Fibroblast of skin of back (primary cell): Measurements from ENCODE around the gene GPR18.
"Not testable (repeated sequence)": the region's sequence is repeated elsewhere in the genome, so short reads cannot be mapped to it uniquely, and the experiment has no call there.

Source experiments
- DNase-seq: peaks from one replicate; pipeline ENCODE4 v3.0.0-alpha.2; 2013

GPR18 gene

DNA sequence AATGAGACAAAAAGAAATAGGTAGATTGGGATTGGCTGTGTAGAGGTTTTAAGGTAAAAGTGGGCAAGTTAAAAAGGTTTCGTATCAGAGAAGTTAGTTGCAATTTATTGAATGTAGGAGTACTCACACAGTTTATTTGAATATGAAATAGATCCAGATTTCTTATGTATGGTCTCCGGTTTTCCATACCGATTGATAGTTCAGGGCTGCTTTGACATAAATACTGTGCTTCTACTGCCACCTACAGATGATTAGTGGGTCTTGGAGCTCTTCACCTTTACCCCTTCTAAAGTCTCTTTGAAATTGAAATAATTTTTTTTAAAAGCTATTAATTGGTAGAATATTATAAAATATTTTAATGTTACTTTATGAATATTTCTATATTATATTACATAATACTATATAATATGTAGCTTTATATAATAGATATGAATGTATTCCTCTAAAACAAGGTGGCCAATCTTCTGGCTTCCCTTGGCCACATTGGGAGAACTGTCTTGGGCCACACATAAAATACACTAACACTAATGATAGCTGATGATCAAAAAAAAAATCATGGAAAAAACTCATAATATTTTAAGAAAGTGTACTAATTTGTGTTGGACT is 7.7 kb upstream of the GPR18 start:
- peak; percentile 58 for DNase-seq

DNA sequence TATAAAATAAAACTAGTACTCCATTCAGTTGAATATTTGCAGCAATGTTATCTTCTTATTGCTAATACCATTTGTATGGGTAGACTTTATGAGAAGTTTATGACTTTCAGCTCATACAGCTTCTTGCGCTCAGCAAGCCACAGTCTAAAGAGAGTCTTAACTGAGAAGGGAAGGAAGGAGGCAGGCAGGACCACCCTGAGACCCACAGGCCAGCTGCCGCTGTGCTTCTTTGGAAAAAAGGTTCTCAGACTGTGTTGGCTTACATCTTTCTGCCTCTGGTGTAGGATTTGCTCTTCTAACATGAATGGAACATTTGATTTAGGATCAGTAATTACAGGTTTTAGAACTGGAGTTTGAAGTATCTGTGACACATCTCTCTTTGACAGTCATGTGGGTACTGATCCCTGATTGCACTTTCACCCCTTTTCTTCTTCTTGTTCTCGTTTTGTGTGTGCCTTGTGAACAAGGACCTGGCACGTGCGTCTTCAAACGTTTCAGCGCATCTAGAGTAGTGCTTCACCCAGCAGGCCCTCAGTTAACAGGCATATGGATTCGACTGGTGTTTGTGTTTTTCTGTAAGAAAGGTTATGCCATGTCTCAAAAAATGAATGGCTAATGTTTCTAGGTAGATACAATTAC is 7.1 kb upstream of the GPR18 start:
- no peak for DNase-seq

DNA sequence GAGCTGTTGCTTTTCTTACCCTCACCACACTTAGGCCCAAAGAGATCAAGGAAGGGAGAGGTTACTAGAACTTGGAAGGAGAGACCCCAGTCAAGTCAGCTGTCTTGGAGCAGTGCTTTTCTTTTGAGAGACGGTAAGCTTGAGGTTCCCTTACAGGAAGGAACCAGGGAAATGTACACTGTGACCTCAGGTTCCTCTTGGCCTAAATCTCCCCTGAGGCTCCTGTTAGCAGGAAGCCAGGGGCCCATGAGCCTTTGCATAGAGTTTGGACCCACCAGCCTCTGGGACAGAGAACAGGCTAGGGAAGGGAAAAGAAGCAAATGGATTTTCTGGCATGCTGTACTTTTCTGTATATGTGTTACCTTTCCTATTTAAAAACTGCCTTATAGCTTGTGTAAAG is 5.9 kb upstream of the GPR18 start:
- DNase-seq: no peak

DNA sequence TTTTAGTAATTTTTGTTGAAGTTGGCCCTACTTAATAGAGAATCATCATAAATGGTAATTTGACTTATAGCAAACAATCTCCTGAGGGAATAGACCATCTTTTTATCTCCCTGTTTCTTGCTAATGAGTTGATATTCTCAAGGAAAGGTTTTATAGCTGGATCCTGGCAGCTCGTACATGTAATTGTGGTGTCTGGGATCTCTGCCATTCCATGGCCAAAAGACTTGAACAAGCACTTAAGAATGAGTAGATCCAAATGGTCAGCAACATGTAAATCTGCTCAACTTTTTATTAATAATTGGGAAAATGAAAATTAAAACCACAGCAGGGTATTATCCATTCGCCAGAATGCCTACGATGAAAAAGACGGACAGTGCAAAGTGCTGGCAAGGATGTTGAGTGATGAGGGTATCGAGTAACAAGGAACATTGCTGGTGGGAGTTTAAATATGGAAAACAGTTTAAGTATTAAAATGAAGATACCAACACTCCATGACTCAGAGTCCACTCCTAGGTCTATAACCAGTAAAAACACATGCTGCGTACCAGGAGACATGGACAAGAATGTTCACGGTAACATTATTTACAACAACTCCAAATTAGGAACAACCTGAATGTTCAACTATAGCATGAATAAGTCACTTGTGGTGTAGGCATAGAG is 5.1 kb upstream of the GPR18 start:
- DNase-seq: no peak

DNA sequence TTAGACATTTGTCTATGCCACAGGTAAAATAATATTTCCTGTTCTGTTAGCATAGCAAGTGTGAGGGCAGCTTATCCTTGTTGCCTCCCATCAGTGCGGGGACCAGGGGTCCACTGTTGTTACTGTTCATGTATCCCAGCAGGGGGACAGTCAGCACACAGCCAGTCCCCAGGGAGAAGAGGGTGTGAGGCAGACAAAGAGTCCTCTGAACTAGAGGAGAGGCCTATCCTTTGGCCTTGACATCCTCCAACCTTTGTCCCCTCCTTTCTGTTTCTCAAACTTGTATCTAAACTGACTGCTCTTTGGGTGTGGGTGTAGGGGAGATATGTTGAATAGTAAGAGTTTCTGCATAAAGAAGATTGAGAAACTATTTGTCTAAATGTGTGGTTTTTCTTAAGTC is 2.9 kb upstream of the GPR18 start:
- no peak for DNase-seq

DNA sequence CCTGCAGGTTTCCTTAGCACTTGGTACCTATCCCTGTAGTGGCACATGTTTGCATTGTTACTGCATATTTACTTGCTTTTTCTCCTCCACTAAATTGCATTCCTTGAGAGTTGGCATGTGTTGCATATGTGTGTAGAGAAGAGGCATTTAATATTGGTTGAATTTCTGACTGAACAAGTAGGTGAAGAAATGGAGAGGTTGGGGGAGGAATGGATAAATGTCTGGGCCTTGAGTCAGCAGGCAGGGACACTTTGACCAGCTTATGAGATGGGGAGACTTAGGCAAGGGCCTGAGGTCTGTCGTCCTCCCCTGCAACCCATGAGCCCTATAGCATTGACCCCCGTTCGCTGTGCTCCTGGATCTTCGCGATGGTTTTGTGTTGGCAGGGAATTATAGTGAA is 2.0 kb upstream of the GPR18 start:
- no peak for DNase-seq

DNA sequence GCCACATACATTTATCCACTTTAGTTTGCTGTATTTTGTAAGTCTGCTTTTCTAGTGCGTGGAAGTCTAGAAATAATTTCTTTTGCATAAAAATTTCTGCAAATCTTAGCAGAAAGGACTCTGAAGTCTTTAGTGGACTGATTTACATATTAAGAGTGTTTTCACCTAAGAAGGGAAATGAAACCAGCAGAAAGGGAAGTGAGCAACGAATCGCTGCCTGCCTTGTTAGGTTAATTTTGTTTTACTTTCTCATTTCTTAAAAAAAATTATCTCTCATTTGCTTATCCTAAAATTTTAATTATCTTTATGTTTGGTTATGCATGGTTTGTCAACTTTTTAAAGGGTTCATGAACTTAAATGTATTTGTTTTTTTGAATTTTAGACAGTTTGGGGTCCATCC is 767 bp upstream of the GPR18 start:
- no peak for DNase-seq

DNA sequence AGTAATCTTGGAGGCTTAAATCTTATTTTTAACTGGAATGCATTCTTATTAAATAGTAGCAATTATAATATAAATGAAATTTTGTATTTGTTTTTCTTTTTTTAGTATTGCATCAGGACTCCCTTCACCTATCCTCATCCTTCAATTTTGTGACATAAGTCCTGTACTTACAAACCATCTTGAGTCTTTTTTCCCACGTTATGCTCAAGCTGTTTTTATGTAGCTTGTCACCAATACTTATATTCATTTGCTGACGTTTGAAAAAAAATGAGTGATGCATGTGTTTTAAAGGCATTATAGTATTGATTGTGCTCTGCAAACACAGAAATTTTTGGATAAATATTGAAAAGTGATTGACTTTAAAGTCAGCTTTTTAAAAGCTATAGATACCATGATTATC is 888 bp downstream of the GPR18 start:
- DNase-seq: no peak

DNA sequence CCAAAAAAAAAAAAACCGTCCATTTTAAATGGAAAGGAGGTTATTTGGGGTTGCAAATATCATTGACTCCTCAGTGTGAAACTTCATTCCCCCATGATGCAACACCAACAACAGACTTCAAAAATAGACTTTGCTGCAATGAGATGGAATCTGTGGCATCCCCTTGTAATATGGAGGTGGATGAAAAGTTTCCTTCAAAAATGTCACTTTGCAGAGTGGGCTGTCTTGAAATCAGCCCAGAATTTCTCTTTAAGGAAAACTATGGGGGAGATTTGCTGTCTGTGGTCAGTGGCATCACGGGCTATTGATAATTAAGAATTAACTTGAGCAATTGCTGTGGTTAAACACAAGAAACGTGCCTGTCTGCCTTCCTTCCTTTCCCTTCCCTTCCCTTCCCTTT is 1.5 kb downstream of the GPR18 start:
- peak; percentile 70 for DNase-seq

DNA sequence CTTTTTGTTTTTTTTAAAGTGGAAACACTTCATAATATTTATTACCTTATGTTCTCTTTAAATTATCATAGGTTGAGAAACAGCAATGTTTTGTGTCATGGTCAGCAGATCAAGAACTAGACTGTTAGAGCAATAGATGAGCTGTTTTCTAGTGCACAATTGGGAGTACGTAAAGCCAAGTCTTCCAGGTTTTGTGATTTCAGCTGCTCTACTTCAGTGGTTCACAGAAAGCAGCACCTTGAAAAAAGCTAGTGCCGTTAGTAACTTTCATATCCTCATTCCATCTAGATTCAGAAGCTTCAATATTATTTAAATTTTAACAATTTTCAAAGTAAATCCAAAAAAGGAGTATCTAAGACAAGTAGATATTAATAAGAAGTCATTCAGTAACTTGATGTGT is 1.9 kb downstream of the GPR18 start:
- DNase-seq: no peak

DNA sequence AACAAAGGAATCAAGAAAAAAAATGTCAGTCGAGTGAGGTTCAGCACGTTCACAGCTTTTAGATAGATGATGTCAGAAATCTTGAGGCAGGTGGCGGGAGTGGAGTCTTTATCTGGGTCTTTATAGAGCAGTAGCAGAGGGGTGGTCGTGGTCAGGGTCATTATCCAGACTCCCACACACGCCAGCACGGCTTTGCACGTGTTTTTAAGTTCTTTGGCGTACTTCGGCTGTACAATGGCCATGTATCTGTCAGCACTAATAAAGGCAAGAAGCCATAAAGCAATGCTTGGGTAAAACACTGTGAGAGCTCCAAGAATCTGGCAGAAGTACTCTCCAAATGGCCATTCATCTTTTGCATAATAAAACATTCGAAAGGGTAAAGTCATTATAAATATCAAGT is 2.9 kb downstream of the GPR18 start:
- DNase-seq: no peak

DNA sequence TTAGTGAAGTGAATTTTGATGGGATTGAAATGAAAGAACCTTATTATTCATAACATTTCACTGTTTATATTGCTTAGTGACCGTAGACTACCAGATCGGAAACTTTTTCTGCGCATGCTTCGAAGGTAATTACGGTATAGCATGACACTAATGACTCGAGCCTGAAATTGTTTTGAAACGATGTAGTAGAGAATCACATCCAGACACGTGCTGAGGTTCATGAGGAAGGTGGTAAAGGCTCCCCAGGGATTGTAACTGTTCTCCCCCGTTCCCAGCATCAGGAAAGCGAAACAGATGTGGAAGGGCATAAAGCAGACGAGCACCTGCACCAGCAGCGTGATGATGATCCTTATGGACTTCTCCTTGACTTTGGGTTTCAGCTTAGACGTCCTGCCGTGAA is 3.3 kb downstream of the GPR18 start:
- DNase-seq: no peak

DNA sequence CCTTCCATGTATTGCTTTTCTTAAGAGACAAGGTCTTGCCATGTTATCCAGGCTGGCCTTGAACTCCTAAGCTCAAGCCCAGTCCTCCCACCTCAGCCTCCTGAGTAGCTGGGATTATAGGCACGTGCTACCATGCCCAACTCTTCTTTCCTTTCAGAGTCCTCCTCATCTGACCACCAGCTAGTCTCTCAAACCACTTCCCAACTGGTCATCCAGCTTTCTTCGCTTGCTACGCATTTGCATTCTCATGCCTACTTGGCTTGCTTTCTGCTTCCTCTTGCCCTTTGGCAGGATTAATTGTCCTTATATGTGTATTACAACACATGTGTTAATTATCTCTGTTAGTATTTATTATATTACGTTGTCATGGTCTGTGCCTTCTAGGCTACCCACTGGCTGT is 6.3 kb downstream of the GPR18 start:
- no peak for DNase-seq

DNA sequence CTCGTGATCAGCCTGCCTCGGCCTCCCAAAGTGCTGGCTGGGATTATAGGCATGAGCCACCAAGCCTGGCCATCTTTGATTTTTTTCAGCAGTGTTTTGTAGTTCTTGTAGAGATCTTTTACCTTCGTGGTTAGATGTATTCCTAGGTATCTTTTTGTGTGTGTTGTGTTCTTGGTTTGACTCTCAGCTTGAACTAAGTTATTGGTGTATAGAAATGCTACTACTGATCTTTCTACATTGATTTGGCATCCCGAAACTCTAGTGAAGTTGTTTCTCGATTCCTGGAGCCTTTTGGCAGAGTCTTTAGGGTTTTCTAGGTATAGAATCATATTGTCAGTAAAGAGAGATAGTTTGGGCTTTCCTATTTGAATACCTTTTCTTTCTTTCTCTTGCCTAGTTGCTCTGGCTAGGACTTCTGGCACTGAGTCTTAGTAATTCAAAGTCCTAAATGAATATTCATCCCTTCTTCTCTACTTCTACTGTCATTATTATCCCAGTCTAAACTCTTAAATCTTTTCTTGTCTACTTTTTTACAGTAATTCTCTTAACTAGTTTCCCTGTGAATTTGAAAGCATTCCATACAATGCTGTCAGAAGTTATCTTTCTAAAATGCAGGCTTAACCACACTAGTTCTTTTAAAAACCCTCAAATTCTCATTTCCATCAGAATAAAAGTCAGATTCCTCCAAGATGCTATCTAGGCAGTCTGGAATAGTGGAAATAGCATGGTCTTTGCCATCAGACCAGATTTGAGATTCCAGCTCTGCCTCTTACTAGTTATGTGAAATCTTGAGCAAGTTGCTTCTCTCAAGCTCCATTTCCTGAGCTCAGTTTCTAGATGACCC is 7.0 kb downstream of the GPR18 start:
- no peak for DNase-seq

DNA sequence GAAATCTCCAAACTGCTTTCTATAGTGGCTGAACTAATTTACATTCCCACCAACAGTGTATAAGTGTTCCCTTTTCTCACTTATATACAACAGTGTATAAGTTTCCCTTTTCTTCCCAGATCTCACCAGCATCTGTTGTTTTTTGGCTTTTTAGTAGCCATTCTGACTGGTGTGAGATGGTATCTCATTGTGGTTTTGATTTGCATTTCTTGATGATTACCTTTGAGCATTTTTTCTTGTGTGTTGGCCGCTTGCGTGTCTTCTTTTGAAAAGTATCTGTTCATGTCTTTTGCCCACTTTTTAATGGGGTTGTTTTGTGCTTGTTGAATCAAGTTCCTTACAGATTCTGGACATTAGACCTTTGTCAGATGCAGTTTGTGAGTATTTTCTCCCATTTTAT is 8.6 kb downstream of the GPR18 start:
- DNase-seq: not testable (repeated sequence)

DNA sequence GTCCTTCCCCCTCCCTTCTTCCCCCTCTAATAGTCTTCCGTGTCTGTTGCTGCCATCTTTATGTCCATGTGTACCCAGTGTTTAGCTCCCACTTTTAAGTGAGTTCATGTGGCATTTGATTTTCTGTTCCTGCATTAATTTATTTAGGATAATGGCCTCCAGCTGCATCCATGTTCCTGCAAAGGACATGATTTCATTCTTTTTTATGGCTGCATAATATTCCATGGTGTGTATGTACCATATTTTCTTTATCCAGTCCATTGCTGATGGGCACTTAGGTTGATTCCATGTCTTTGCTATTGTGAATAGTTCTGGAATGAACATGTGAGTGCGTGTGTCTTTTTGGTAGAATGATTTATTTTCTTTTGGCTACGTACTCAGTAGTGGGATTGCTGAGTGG is 9.0 kb downstream of the GPR18 start:
- DNase-seq: not testable (repeated sequence)

DNA sequence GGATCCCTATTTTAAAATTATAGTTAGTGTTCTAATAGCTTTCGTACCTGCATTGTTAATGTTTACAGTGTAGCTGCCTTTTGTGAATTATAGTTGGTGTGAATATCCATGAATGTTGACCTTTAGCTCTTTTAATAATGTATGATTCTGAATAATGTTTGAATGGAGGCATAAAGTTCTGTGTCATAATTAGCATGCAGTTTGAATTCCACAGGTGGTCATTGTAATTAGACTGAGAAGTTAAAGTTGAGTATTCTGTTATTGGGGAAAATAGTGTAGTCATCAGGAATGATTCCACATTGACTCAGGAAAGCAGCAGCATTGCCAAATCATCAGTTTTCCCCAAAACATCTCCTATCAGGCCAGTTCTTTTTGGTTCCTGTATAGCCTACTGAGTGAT is 12.1 kb downstream of the GPR18 start:
- DNase-seq: no peak

DNA sequence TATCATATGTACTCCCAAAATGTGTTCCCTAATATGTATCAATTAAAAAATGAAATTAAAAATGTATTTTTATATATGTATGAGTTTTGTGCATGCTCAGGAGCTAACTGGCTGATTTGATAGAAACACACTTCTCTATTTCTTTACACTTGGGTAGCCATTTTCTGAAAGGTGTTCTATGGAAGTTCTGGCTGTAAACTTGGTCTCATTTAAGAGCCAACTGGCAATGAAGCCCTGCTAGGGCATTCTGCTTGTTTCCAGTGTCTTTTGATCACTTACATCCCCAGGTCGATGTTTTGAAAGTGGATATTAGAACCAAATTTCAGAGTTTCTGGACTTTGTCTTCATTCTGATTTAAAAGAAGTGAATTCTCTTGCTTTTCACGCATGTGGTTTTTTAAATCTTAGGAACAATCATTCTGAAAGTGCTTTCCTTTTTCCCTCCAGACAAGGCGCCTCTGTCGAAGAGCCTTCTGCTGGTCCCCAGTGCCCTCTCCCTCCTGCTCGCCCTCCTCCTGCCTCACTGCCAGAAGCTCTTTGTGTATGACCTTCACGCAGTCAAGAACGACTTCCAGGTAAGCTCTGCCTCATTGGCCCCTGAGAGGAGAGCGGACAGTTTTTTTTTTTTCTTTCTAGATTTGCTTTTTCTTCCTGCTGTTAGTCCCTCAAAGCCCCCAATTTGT is 20.1 kb downstream of the GPR18 start:
- no peak for DNase-seq

DNA sequence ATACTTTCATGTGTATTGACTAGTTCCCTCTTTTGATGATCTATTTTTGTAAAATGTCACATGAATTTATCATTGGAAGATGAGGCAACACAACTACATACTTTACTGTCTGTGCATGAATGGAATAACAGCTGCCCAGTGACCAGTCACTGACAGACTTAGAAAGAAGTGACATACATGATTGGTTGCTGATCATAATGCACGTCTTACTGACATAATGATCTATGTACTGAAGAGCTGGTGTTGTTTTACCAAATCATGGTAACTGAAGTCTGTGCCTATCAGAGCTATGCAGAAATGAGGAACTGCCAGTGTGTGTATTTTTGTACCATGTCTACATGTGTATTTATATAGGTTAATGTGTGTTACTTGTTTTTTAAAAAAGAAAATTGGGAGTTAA is 26.5 kb downstream of the GPR18 start:
- no peak for DNase-seq

DNA sequence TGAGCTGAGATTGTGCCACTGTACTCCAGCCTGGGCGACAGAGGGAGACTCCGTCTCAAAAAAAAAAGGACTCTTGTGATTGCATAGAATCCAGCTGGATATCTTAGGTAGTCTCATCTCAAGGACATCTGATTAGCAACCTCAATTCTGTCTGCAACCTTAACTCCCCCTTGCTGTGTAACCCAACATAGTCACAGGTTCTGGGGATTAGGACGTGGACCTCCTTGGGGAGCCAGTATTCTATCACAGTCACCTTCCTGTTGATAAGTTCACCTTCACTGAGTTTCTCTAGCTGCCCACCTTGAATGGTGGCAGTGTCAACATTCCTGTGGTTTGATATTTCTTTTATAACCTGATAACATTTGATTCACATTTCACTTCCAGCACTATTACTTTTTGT is 27.2 kb downstream of the GPR18 start:
- DNase-seq: no peak

DNA sequence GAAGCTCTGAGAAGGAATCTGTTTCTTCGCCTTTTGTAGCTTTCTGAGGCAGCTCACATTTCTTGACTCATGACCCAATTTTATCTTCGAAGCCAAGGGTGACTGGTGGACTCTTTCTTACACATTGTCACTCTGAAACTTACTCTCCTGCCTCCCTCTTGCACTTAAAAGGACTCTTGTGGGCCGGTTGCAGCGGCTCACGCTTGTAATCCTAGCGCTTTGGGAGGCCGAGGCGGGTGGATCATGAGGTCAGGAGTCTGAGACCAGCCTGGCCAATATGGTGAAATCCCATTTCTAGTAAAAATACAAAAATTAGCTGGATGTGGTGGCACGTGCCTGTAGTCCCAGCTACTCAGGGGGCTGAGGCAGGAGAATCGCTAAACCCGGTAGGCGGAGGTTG is 27.6 kb downstream of the GPR18 start:
- DNase-seq: not testable (repeated sequence)

DNA sequence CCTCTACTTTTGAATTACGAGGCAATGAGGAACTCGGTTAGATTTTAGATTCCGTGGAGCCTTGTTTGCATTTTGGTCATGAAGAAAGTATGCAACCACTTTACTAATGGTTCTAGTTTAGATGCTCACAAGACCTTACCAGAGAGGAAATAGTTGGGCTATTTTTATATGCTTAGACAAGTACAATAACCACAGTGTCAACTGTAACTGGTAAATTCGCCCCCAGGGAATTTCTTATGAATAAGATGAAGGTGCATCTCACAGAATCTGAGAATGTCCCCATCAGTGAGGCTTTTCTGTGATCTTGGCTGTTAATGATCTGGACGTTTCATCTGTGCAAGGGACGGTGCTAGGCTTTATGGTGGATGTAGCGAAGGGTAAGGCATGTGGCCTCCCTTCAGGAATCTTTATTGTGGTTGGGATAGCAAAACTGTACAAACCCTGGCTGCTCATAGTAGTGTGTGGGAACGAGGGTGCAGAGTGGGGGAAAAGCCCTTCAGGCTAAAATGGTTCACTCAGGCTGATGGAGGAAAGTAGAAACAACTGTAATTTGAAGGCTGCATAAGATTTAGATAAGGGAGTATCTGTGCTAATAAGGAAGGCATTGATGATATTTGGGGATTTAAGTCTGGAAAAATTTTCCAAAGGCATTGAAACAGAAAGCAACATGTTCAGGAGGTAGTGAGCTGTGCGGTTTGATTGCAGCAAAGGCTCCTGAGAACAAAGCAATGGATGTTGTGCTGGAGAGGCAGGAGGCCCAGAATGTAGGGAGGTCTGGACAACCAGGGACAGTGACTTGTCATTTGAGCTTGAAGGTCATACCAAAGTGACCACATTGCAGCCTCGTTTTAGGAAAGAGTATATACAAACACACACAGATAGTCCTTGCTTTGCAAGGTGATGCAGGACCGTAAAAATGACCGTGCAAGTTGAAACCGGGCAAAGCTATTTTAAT is 29.2 kb downstream of the GPR18 start:
- DNase-seq: peak; percentile 94
